GM19043 (cell line): ENCODE measurements around the gene FOXN1.
"Not testable (repeated sequence)": the region's sequence is repeated elsewhere in the genome, so short reads cannot be mapped to it uniquely, and the experiment has no call there.

Experiments used
- ATAC-seq: cut with Tn5 transposase; IDR thresholded peaks from one replicate; pipeline ENCODE4 v1.9.1; 2021; ENCODE audit warnings: low read depth; ENCODE audit not compliant: unreplicated experiment

The FOXN1 gene

GRCh38 chr17:28521311-28522085 is 15.3 kb downstream of the FOXN1 start:
- ATAC-seq = no peak

DNA sequence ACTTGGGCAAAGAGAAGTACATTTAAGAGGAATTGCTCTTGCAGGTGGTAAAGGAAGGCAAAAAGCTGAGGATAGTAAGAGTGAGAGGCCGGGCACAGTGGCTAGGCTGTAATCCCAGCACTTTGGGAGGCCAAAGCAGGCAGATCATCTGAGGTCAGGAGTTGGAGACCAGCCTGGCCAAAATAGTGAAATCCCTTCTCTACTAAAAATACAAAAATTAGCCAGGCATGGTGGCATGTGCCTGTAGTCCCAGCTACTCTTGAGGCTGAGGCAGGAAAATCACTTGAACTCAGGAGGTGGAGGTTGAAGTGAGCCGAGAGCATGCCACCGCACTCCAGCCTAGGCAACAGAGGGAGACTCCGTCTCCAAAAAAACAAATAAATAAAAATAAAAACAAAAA is 16.1 kb downstream of the FOXN1 start:
- not testable (repeated sequence) for ATAC-seq

DNA sequence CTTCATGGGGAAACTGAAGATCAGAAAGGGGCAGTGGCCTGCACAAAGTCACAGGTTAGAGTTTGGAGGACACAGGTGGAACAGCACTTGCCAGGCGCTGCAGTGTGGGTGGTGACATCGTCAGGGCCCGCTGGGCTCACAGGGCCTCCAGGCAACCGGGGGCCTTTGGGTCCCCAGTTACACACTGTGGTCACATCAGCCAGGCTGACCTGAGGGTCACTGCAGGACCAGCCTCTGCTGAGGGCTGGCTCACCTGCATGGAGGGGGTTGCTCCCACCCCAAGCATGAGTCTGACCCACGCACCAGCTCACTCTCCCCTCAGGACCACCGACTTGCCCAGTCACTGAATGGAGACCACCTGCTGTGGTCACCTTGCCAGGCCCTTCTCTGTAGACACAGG is 17.0 kb downstream of the FOXN1 start:
- no peak for ATAC-seq

DNA sequence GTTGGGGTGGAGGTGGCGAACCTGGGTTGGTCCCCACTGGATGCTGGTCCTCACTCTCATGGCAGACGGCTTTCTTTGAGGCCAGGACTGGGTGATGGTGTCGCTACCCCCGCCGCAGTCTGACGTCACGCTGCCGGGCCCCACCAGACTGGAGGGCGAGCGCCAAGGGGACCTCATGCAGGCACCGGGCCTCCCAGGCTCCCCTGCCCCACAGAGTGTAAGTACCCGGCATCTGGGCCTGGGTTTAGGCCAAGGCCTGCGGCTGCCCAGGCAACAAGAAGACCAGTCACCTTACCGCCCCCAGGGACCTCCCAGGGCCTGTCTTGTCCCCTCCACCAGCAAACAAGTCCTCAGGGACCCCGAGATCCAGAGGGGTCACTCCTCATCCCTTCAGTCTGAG is 17.7 kb downstream of the FOXN1 start:
- no peak for ATAC-seq

GRCh38 chr17:28524476-28525424 is 18.6 kb downstream of the FOXN1 start:
- no peak for ATAC-seq

DNA sequence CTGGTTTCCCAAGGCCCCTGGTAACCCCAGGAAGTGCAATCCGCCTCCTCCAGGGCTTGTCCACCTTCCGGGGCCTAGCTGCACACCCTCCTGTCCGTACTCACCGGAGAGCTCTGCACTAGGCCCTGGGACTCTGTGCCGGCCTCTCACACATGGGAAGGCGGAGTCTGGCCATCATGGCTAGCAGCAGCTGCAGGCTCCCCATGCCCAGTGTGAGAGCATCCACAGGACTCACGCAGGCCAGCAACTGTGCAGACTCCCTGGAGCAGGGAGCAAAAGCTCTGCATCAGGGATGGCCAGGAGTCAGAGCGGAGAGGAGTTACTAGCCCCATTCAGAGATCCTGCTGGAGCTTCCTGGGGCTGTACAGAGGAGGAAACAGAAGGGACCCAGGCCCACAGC is 20.2 kb downstream of the FOXN1 start:
- ATAC-seq = no peak

DNA sequence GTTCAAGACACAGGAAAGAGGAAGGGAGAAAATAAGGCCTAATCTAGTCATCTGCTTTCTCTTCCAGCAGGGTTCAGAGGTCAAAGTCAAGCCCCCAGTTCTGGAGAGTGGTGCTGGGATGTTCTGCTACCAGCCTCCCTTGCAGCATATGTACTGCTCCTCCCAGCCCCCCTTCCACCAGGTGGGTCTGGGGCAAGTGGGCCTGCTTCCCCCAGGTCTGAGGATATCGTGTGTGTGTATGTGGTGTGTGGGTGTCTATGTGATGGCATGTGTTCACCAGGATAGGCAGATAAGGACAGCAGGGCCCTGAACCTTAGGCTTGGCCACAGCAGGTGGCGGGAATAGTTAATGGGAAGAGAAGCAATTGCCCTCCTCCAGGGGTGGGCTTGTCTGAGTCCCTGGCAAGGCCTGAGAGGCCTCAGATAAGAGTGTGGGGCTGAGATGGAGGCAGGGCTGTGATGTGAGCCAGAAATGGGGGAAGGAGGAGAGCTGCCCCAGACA is 21.1 kb downstream of the FOXN1 start:
- ATAC-seq = no peak

DNA sequence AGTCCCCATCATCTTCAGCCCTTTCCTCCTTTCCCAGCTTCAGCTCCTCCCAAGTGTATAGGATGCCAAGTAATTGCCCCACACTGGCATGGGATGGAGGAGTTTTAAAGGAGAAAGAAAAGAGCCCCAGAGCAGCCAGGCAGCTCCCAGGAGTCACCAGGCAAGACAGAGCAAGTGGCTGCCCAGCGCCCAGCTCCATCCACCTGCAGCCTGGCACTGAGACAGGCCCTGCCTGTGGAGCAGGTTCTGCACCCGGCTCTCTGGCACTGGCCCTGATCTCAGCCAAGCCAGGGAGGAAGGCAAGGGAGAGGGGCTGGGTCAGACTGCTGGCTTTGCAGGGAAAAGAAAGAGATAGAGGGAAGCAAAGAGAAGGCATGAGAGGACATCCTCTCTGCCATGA is 21.7 kb downstream of the FOXN1 start:
- no peak for ATAC-seq

GRCh38 chr17:28528327-28529012 is 22.3 kb downstream of the FOXN1 start:
- no peak for ATAC-seq

- ATAC-seq = no peak
Measured at GRCh38 chr17:28529013-28529400, 22.9 kb downstream of the FOXN1 start.

- ATAC-seq = no peak
Measured at GRCh38 chr17:28530250-28530649, 24.1 kb downstream of the FOXN1 start.

GRCh38 chr17:28530926-28531325 is 24.8 kb downstream of the FOXN1 start:
- ATAC-seq = no peak

- ATAC-seq = no peak
Measured at GRCh38 chr17:28532050-28532960, 26.2 kb downstream of the FOXN1 start.

DNA sequence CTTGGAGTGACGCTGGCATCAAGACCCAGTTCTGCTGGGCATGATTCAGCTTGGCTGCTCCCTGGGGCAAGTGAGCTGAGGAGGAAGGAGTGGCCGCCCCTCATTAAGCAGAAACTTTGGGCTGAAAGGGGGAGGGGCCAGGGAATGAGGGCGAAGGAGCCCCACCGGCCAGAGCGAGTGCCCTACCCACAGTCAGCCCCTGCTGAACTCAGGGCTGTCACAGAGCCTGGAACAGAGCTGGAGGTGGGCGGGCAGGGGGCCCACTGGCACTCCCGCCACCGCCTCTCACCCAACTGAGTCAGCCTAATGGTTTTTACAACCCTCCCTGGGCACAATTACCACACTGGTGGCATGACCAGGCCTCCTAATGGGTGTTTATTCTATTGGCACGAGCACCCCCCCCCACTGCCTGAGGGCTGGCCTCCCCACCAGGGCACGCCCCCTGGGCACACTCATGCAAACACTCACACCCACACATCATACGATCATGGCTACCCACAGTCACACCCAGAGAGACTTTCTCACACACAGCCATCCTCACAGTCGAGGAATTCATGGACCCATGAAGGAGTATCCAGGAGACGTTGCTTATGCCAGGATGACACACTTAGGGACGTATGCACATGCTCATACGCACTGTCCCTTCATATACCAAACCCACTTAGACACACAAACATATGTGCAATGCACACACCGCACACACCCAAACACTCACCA is 27.1 kb downstream of the FOXN1 start:
- no peak for ATAC-seq

DNA sequence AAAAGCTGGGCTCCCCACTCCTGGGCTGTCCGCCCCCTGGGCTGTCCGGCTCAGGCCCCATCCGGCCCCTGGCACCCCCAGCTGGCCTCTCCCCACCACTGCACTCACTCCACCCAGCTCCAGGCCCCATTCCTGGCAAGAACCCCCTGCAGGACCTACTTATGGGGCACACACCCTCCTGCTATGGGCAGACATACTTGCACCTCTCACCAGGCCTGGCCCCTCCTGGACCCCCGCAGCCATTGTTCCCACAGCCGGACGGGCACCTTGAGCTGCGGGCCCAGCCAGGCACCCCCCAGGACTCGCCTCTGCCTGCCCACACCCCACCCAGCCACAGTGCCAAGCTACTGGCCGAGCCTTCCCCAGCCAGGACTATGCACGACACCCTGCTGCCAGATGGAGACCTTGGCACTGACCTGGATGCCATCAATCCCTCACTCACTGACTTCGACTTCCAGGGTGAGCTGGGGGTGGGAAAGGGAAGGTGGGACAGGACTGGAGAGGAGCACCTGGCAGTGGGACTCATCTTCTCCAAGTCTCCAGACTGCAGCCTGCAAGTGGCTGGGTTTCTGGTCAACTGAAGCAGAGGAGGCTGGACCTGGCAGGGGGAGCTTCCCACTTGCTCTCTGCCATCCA is 28.7 kb downstream of the FOXN1 start:
- no peak for ATAC-seq

GRCh38 chr17:28536532-28537218 is 30.5 kb downstream of the FOXN1 start:
- ATAC-seq = no peak

GRCh38 chr17:28537219-28537610 is 31.1 kb downstream of the FOXN1 start:
- no peak for ATAC-seq

- no peak for ATAC-seq
Measured at GRCh38 chr17:28538296-28538895, 32.2 kb downstream of the FOXN1 start.
